Endometrium (tissue), 2 donors: Measurements from ENCODE around the gene PSMD14.

Experiments
- FAIRE-seq: peaks from 2 replicates; lab custom pipeline; 2012; peaks lifted over from hg19 to GRCh38; lab: Jason Lieb, UNC
- donor health status: control.
- donor health status: control.

PSMD14 gene

DNA sequence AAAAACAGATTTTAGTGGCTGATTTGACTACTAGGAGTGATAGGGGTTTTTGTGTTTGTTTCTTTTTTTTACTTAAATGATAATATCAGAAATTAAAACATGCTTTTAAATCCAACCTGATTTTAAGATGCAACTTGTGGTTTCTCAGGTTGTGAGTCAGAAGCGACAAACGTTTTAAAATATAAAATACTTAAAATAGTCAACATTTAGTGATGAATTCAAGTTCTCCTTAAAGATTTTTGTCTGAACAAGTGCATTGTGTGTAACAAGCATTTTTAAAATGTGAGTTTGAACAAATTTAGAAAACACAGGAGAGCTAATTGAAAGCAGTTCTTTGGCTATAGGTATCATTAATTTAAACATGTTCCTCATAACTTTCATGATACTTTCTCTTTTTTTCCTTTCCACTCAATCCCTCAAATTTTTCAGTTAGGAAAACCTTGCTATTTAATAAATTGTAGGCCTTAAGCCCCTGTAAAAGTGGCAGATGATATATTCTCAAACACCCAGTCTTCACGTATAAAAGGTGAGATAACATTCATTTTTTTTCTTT is 111.5 kb downstream of the PSMD14 start:
- no peak for FAIRE-seq

DNA sequence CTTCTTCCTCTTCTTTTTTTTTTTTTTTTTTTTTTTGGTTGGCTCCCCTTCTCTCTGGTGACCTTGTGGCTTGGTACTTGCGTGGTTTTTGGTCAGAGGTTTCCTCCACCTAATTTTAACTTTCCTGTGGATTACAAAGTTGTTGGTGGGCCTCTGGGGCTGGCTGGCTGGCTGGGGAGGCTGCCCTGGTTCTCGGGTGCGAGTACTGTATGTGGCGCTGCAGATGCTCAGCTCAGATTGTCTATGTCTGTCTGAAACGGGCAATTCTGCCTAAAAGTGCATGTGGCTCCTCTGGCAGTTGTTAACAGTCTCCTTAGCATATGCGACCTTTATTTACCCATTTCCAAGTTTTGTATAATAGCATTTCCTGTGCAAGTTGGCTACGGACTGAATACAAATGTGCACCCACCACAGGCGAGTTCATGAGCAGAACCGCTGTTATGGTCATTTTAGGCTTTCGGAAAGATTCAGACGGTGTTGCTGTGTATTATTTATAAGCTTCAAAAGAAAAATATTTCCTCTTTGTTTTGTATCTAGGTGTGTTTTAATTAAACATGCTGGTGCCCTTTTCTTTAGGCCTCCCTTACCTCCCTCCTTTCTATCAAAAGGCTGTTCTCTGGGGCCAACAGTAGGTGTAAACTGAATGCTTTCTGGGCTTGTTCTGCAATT is 112.3 kb downstream of the PSMD14 start:
- FAIRE-seq, result no peak

DNA sequence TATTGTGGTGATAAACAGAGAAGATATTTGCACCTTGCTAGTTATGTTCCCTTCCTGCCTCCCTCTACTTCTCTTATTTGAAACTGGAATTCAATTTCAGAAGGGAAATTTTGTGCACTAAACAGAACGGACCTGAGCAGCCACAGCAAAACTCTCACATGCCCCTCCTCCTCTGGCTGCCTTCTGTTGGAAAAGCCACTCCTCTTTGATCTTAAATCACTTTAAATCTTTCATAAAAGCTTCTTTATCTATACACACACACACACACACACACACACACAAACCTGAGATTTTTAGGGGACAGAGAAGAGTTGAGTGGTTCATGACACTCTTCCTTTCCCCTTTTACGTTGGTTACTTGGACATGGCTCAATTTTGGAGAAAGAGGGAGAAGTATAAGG is 113.5 kb downstream of the PSMD14 start:
- no peak for FAIRE-seq

GRCh38 chr2:161422816-161423403 is 114.7 kb downstream of the PSMD14 start:
- no peak for FAIRE-seq

DNA sequence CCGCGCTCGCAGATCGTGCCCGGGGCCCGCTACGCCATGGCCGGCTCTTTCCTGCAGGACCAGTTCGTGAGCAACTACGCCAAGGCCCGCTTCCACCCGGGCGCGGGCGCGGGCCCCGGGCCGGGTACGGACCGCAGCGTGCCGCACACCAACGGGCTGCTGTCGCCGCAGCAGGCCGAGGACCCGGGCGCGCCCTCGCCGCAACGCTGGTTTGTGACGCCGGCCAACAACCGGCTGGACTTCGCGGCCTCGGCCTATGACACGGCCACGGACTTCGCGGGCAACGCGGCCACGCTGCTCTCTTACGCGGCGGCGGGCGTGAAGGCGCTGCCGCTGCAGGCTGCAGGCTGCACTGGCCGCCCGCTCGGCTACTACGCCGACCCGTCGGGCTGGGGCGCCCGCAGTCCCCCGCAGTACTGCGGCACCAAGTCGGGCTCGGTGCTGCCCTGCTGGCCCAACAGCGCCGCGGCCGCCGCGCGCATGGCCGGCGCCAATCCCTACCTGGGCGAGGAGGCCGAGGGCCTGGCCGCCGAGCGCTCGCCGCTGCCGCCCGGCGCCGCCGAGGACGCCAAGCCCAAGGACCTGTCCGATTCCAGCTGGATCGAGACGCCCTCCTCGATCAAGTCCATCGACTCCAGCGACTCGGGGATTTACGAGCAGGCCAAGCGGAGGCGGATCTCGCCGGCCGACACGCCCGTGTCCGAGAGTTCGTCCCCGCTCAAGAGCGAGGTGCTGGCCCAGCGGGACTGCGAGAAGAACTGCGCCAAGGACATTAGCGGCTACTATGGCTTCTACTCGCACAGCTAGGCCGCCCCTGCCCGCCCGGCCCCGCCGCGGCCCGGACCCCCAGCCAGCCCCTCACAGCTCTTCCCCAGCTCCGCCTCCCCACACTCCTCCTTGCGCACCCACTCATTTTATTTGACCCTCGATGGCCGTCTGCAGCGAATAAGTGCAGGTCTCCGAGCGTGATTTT is 115.5 kb downstream of the PSMD14 start:
- no peak for FAIRE-seq

- no peak for FAIRE-seq
Measured at GRCh38 chr2:161424394-161424769, 116.2 kb downstream of the PSMD14 start.

- FAIRE-seq, result no peak
Measured at GRCh38 chr2:161424891-161425727, 116.9 kb downstream of the PSMD14 start.

GRCh38 chr2:161425728-161426454 is 117.7 kb downstream of the PSMD14 start:
- no peak for FAIRE-seq

- no peak for FAIRE-seq
Measured at GRCh38 chr2:161426455-161426921, 118.3 kb downstream of the PSMD14 start.

DNA sequence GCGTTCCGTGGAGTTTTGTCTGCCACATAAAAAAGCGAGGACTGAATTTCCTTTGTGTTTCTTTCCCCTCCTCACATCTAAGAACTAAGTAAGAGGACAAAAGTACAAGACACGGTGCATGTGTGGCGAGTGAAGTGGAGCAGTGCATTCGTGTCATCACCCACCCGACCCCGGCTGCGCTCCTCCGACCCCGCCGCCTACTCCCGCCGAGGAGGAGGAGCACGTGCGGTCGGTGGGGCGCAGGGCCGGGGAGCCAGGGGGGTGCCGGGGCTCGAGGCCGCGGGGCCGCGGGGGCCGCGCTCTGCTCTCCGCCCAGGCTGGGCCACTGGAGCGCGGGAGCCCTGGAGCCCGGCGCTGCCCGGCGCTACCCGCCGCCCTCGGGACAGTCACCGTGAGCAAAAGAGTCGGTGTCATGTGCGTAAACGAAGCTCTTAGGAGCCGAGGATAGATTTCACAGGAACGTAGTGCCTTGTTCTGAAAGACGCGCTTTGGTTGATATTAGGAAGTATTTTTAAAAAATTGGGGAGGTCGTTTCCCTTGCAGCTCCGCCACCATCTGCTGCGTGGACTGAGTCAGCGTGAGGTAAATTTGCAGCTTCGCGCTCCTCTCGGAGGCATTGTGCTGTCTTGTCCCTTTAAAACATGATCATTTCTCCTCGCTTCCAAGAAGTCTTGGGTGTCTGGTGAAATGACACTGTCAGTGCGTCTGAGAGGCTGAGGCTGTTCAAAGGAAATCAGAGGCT is 118.9 kb downstream of the PSMD14 start:
- no peak for FAIRE-seq

DNA sequence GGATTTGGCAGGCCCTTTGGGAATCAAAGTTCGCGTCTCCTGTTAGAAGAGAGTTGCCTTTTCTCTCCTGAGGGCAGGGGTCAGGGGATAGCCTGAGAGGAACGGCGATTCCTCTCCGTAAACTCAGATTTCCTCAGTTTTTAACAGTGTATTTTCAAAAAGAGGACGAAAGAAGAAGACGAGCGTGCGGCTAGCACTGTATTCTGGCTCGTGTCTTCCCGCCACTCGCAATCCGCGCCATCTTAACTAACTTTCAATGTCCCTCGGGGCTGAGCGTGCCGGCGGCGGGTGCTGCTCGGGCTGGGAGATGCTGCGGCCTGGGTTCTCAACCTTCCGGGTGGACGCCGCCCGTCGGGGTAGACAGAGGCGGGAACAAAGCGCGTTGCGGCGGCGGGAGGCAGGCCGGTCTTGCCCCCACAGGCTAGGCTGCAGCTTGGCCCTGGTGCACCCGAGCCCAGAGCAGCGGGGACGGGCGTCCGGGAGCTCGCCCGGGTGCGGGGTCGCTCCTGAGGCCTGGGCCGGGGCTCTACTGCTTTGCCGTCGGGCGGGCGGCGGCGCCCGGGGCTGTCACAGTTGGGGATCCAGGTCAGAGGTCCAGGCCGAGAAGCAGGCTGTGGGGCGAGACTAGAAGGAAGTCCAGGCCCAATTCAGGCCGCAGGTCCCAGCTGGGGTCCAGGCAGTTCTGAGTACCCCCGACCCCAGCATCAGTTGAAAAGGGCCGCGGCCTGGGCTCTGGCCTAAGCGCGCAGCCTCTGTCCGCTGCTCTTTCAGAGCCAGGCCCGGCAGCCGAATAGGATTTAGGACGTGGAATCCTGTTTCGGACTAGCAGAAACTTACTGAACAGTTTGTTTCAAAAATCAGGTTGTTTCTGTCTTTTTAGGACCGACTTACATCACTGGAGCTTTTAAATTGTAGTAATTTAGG is 119.7 kb downstream of the PSMD14 start:
- no peak for FAIRE-seq

GRCh38 chr2:161430386-161430785 is 122.2 kb downstream of the PSMD14 start:
- no peak for FAIRE-seq

- no peak for FAIRE-seq
Measured at GRCh38 chr2:161432107-161432506, 123.9 kb downstream of the PSMD14 start.

DNA sequence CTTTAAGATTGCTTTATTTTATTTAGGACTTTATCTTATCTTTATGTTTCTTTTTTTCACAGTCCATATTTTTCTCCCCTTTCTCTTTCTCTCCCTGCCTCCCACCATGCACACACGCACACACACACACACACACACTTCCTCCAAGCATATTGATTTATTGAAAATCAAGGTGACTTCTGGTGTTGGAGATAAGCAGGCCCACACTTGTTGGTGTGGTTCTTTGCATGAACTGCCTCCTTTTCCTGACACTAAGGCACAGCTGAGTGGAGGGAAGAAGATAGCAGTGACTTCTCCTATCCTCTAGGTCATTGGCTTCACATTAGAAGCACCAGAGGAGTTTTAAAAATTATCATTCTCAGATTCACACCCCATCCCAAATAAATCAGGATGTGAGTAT is 125.9 kb downstream of the PSMD14 start:
- no peak for FAIRE-seq

DNA sequence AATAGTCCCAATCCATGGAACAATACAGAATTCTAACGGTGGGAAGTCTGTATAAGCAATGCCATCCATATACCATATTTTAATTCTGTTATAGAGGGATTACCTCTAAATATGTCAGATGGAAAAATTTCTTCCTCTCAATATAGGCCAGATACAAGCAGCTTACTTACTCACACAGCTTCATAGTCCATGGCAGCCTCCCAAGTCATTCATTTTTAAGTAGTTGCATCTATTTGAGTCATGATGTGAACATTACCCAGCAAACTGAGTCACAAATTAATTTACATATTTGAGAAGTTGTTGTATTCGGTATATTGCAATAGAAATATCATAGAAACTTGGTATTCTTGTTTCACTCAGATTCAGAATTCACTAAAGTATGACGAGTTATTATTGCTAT is 128.2 kb downstream of the PSMD14 start:
- no peak for FAIRE-seq

GRCh38 chr2:161438598-161438997 is 130.4 kb downstream of the PSMD14 start:
- no peak for FAIRE-seq

- no peak for FAIRE-seq
Measured at GRCh38 chr2:161445097-161445496, 136.9 kb downstream of the PSMD14 start.

DNA sequence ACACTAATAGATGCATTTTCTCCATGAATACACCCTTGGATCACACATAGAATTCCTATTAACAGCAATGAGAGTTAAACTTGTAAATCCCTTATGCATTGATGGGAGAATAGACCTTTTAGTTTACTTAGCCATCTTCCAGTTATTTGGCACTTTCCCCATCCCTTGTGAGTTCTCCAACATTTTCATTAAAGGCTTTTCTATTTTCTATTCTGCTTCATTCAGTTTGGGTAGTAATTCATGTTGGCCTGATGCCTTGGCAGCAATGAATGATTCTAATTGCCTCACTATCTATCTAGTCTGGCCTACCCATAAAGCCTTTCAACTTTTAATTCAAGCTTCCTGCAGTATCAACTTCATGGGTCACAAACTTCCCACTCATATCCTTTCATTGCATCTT is 140.2 kb downstream of the PSMD14 start:
- no peak for FAIRE-seq
